HUES64 (cell line): ENCODE data around the gene TMEM223. TPM values are rescaled to one million over a fixed set of nuclear protein-coding genes. Genes with fewer than 3 reads are reported as not detected.
"Not testable (repeated sequence)": the region's sequence is repeated elsewhere in the genome, so short reads cannot be mapped to it uniquely, and the experiment has no call there.

Experiments used
- H3K27ac ChIP-seq: 2 replicates; pipeline ENCODE4 v1.7.0; 2013; ENCODE audit warnings: low read depth, low read length, inconsistent platforms
- H3K27me3 ChIP-seq: 2 replicates; pipeline ENCODE4 v1.6.1; 2013; ENCODE audit warnings: mild to moderate bottlenecking, low read length; ENCODE audit not compliant: insufficient read depth
- H3K36me3 ChIP-seq: 2 replicates; pipeline ENCODE4 v1.6.1; 2013; ENCODE audit warnings: mild to moderate bottlenecking, low read length; ENCODE audit not compliant: insufficient read depth
- H3K4me1 ChIP-seq: 2 replicates; pipeline ENCODE4 v1.6.1; 2013; ENCODE audit warnings: mild to moderate bottlenecking, low read length, moderate library complexity; ENCODE audit not compliant: insufficient read depth
- H3K4me3 ChIP-seq: 2 replicates; pipeline ENCODE4 v1.5.1; 2013; ENCODE audit warnings: mild to moderate bottlenecking, low read length, moderate library complexity
- H3K9ac ChIP-seq: 2 replicates; pipeline ENCODE4 v1.6.1; 2013; ENCODE audit warnings: mild to moderate bottlenecking, low read depth, low read length
- H3K9me3 ChIP-seq: 2 replicates; pipeline ENCODE4 v1.6.1; 2013; ENCODE audit warnings: low read depth, low read length; ENCODE audit not compliant: insufficient read depth
- WGBS: fragments of 150-250, 120-280 bp; methylation state at CpG from one replicate; pipeline ENCODE4 v1.1.7; 2013; ENCODE audit warnings: missing lambda C conversion rate; 5-methylcytosine and 5-hydroxymethylcytosine counted together
- polyA plus RNA-seq, 2 experiments: library from polyadenylated mRNA; stranded (reverse); fragments of 50-300 nt; gene quantifications; one replicate each; pipeline ENCODE4 v1.2.3, GENCODE V29; 2013

Gene TMEM223
- 21.1 TPM for polyA plus RNA-seq (2013, experiment 1 of 2)
- 23.4 TPM for polyA plus RNA-seq (2013, experiment 2 of 2)

- WGBS, result 1% methylated on average over 57 of the region's 58 CpGs
- H3K4me3 ChIP-seq, result peak within 1 kb of the TSS; percentile 97
- peak within 1 kb of the TSS; percentile 97 for H3K9ac ChIP-seq
- no peaks in the 10 kb centered on the region for H3K27me3 ChIP-seq
- no peaks in the 10 kb centered on the region for H3K9me3 ChIP-seq
- H3K4me1 ChIP-seq, result peaks cover 2% of the 10 kb centered on the region; the same call in 1 of the 2 replicates
- H3K27ac ChIP-seq, result peak within 1 kb of the TSS; percentile 86
- peaks cover 66% of the 10 kb centered on the region for H3K36me3 ChIP-seq
Measured at GRCh38 chr11:62791501-62792201, at the start of gene TMEM223. TSS of gene TMEM223 (minus strand) at chr11:62792006. CDS start at chr11:62791994, 12 bp downstream.

GRCh38 chr11:62840721-62841360, 49.0 kb upstream of the TMEM223 start:
- WGBS, result 1% methylated on average over 41 of the region's 41 CpGs
- H3K9ac ChIP-seq, result peak overlapping the region; percentile 94
- peaks cover 21% of the 10 kb centered on the region for H3K36me3 ChIP-seq
- H3K9me3 ChIP-seq, H3K27me3 ChIP-seq, H3K4me1 ChIP-seq: not testable (repeated sequence)
- H3K4me3 ChIP-seq, result peak overlapping the region; percentile 90
- H3K27ac ChIP-seq, result peak overlapping the region; percentile 96

GRCh38 chr11:62839050-62839945, 47.5 kb upstream of the TMEM223 start, which contains the start of gene WDR74:
TSS of gene WDR74 (minus strand) at chr11:62839590. CDS start at chr11:62839570, 20 bp downstream.
- 1% methylated on average over 61 of the region's 62 CpGs for WGBS
- Histone ChIP-seq H3K4me1 (peaks cover 6% of the 10 kb centered on the region; the same call in 1 of the 2 replicates), H3K9me3 (no peaks in the 10 kb centered on the region), H3K4me3 (peak within 1 kb of the TSS; percentile 90), H3K27ac (peak within 1 kb of the TSS; percentile 96), H3K27me3 (no peaks in the 10 kb centered on the region), H3K9ac (peak within 1 kb of the TSS; percentile 94), H3K36me3 (peaks cover 36% of the 10 kb centered on the region)

GRCh38 chr11:62835336-62835735, 43.5 kb upstream of the TMEM223 start:
- H3K4me1 ChIP-seq, result peaks cover 11% of the 10 kb centered on the region; the same call in 1 of the 2 replicates
- H3K9me3 ChIP-seq, result no peaks in the 10 kb centered on the region
- no peak overlapping the region for H3K27ac ChIP-seq
- H3K9ac ChIP-seq, result no peak overlapping the region
- H3K27me3 ChIP-seq, result no peaks in the 10 kb centered on the region
- 91% methylated on average over 8 of the region's 8 CpGs for WGBS
- H3K36me3 ChIP-seq, result peaks cover 51% of the 10 kb centered on the region
- H3K4me3 ChIP-seq, result no peak overlapping the region

GRCh38 chr11:62832336-62833234, 40.8 kb upstream of the TMEM223 start, which contains the start of gene TEX54:
TSS of gene TEX54 (minus strand) at chr11:62832841.
- Histone ChIP-seq H3K4me1 (peaks cover 13% of the 10 kb centered on the region; the same call in 1 of the 2 replicates), H3K9me3 (no peaks in the 10 kb centered on the region), H3K27me3 (no peaks in the 10 kb centered on the region), H3K9ac (peak within 1 kb of the TSS; percentile 95), H3K36me3 (peaks cover 53% of the 10 kb centered on the region), H3K27ac (peak within 1 kb of the TSS; percentile 94), H3K4me3 (peak within 1 kb of the TSS; percentile 89)
- WGBS, result 21% methylated on average over 40 of the region's 40 CpGs

GRCh38 chr11:62831520-62832335, 39.9 kb upstream of the TMEM223 start, which contains the start of gene STX5:
TSS of gene STX5 (minus strand) at chr11:62832051. CDS start at chr11:62831243, 808 bp downstream.
- no peaks in the 10 kb centered on the region for H3K9me3 ChIP-seq
- peak within 1 kb of the TSS; percentile 89 for H3K4me3 ChIP-seq
- H3K9ac ChIP-seq, result peak within 1 kb of the TSS; percentile 95
- peaks cover 13% of the 10 kb centered on the region; the same call in 1 of the 2 replicates for H3K4me1 ChIP-seq
- under 1% methylated on average over 65 of the region's 65 CpGs for WGBS
- peak within 1 kb of the TSS; percentile 97 for H3K27ac ChIP-seq
- H3K36me3 ChIP-seq, result peaks cover 56% of the 10 kb centered on the region
- H3K27me3 ChIP-seq, result no peaks in the 10 kb centered on the region

GRCh38 chr11:62830904-62831519, 39.2 kb upstream of the TMEM223 start:
- no peaks in the 10 kb centered on the region for H3K27me3 ChIP-seq
- peak overlapping the region; percentile 89 for H3K4me3 ChIP-seq
- H3K27ac ChIP-seq, result peak overlapping the region; percentile 97
- no peaks in the 10 kb centered on the region for H3K9me3 ChIP-seq
- peaks cover 13% of the 10 kb centered on the region; the same call in 1 of the 2 replicates for H3K4me1 ChIP-seq
- H3K9ac ChIP-seq, result peak overlapping the region; percentile 95
- WGBS, result 2% methylated on average over 32 of the region's 33 CpGs
- H3K36me3 ChIP-seq, result peaks cover 50% of the 10 kb centered on the region

- H3K4me1 ChIP-seq, H3K9me3 ChIP-seq, H3K27ac ChIP-seq, H3K27me3 ChIP-seq, H3K4me3 ChIP-seq, H3K9ac ChIP-seq: not testable (repeated sequence)
- H3K36me3 ChIP-seq, result peaks cover 49% of the 10 kb centered on the region
- 94% methylated on average over 8 of the region's 8 CpGs for WGBS
Measured at GRCh38 chr11:62828130-62828529, 36.3 kb upstream of the TMEM223 start.

GRCh38 chr11:62823677-62824076, 31.9 kb upstream of the TMEM223 start:
- Histone ChIP-seq H3K4me3 (no peak overlapping the region), H3K9ac (no peak overlapping the region), H3K27ac (no peak overlapping the region), H3K9me3 (no peaks in the 10 kb centered on the region), H3K27me3 (no peaks in the 10 kb centered on the region), H3K36me3 (peaks cover 81% of the 10 kb centered on the region), H3K4me1 (no peaks in the 10 kb centered on the region)
- 94% methylated on average over 3 of the region's 3 CpGs for WGBS
